Sigmoid colon (tissue), 7 donors: ENCODE results near the gene ZNF593OS. TPM values are rescaled to one million over a fixed set of nuclear protein-coding genes. Genes with fewer than 3 reads are reported as not detected.

Experiments
- DNase-seq: peaks from one replicate; pipeline ENCODE4 v3.0.0-alpha.2; 2019
- H3K27ac ChIP-seq, 4 donors: fragments of 200-600 bp; sonication (generic); one replicate each; pipeline ENCODE4 v1.5.1; 2016 to 2019; ENCODE audit warnings: mild to moderate bottlenecking in 1 of 4
- H3K27me3 ChIP-seq, 3 donors: fragments of 200-600 bp; sonication (generic); one replicate each; pipeline ENCODE4 v1.5.1; 2019; ENCODE audit warnings: mild to moderate bottlenecking in 1 of 3
- H3K36me3 ChIP-seq, 4 donors: fragments of 200-600 bp; sonication (generic); one replicate each; pipeline ENCODE4 v1.5.1; 2016 to 2019
- H3K4me1 ChIP-seq, 4 donors: fragments of 200-600 bp; sonication (generic); one replicate each; pipeline ENCODE4 v1.5.1; 2017 to 2019
- H3K4me3 ChIP-seq, 4 donors: fragments of 200-600 bp; sonication (generic); one replicate each; pipeline ENCODE4 v1.5.1; 2017 to 2019; ENCODE audit warnings: mild to moderate bottlenecking in 2 of 4, moderate library complexity in 1 of 4
- H3K9me3 ChIP-seq, 4 donors: fragments of 200-600 bp in 3 of 4; sonication (generic) in 3 of 4; one replicate each; pipeline versions ENCODE4 v1.5.1 to v1.6.1; 2013 to 2019
- CTCF ChIP-seq, 4 experiments: fragments of 450-650 bp in 3 of 4; fragments of 200-600 bp in 1 of 4; IDR thresholded peaks; one replicate each; pipeline ENCODE4 v1.5.1; 2016 to 2019; ENCODE audit warnings: antibody characterized with exemption in 4 of 4, mild to moderate bottlenecking in 3 of 4, moderate library complexity in 2 of 4
- EP300 ChIP-seq, 4 donors: sonication (generic); formaldehyde crosslinking; IDR thresholded peaks; one replicate each; pipeline ENCODE4 v1.6.1; 2017; ENCODE audit warnings: antibody characterized with exemption in 4 of 4
- POLR2A ChIP-seq, 2 donors: fragments of 450-650 bp; IDR thresholded peaks; one replicate each; pipeline ENCODE4 v1.6.1; 2016; ENCODE audit warnings: antibody characterized with exemption in 2 of 2, mild to moderate bottlenecking in 2 of 2, moderate library complexity in 2 of 2
- POLR2AphosphoS5 ChIP-seq, 4 donors: sonication (generic); formaldehyde crosslinking; IDR thresholded peaks; one replicate each; pipeline ENCODE4 v1.6.1; 2017; ENCODE audit warnings: antibody characterized with exemption in 4 of 4
- WGBS, 2 donors: extraction: QIAGEN DNeasy Blood & Tissue Kit; methylation state at CpG; one replicate each; pipeline ENCODE4 v1.1.7; 2013; 5-methylcytosine and 5-hydroxymethylcytosine counted together
- intact Hi-C: fragments of 100-400 bp; cut with DNase I; formaldehyde crosslinking; loops from one replicate; pipeline ENCODE4 v1.15.1; 2023
- polyA plus RNA-seq, 3 donors: library from polyadenylated mRNA; stranded (reverse); fragments of 200-250 nt; gene quantifications; one replicate each; pipeline ENCODE4 v1.2.3, GENCODE V29; 2013
- total RNA-seq, 4 donors: library from RNA; depleted of rRNA; stranded (reverse); fragments of >200 nt; gene quantifications; one replicate each; pipeline ENCODE4 v1.1.0, GENCODE V29; 2016
- donor health status: healthy with polysubstance abuse.
- donor health status: Bipolar disorder and iron deficiency.
- donor health status: healthy.

The ZNF593OS gene
- total and polyA plus RNA-seq, 7 donors = 0.13 TPM; not detected in 6

GRCh38 chr1:26160527-26161414 is 10.9 kb downstream of the ZNF593OS start:
- no peaks in the 10 kb centered on the region for H3K9me3 ChIP-seq
- TF ChIP-seq POLR2AphosphoS5 (IDR thresholded peaks at IDR 0.05) (no peak), EP300 (IDR thresholded peaks at IDR 0.05) (no peak), POLR2A (IDR thresholded peaks at IDR 0.05) (no peak)
- H3K4me3 ChIP-seq = peak overlapping the region; percentile 29 to 59 (median 54)
- 54 to 65% methylated on average over 18 of the region's 18 CpGs for WGBS, 2 donors
- H3K27me3 ChIP-seq = peaks cover 7 to 24% (median 16%) of the 10 kb centered on the region in 3 donors
- H3K4me1 ChIP-seq = peaks cover 0 to 28% (median 19%) of the 10 kb centered on the region in 4 donors
- intact Hi-C loops = loop anchor here (5.0 to 10.0 kb wide), 2 partner anchors 123 to 164 kb away; no protein-coding TSS in a partner anchor
- no peak for DNase-seq
- H3K36me3 ChIP-seq = no peaks in the 10 kb centered on the region
- H3K27ac ChIP-seq = peak overlapping the region in 3 of 4 donors; percentile 45 to 68 (median 55)

- peaks cover 0 to 28% (median 19%) of the 10 kb centered on the region in 4 donors for H3K4me1 ChIP-seq
- WGBS, 2 donors = 67 to 77% methylated on average over 4 of the region's 4 CpGs
- intact Hi-C loops = loop anchor here (5.0 to 10.0 kb wide), 2 partner anchors 122 to 165 kb away; no protein-coding TSS in a partner anchor
- TF ChIP-seq POLR2AphosphoS5 (IDR thresholded peaks at IDR 0.05) (no peak), EP300 (IDR thresholded peaks at IDR 0.05) (no peak), CTCF (IDR thresholded peaks at IDR 0.05) (no peak), POLR2A (IDR thresholded peaks at IDR 0.05) (no peak)
- H3K36me3 ChIP-seq = no peaks in the 10 kb centered on the region
- peaks cover 7 to 30% (median 16%) of the 10 kb centered on the region in 3 donors for H3K27me3 ChIP-seq
- no peaks in the 10 kb centered on the region for H3K9me3 ChIP-seq
- H3K4me3 ChIP-seq = peak overlapping the region in 3 of 4 donors; percentile 14 to 59 (median 54)
- peak overlapping the region in 2 of 4 donors; percentile 17 to 45 for H3K27ac ChIP-seq
- no peak for DNase-seq
Observed at GRCh38 chr1:26159743-26160039, 11.9 kb downstream of the ZNF593OS start.

GRCh38 chr1:26158908-26159742 is 12.5 kb downstream of the ZNF593OS start, which contains the start of gene FAM110D:
Gene FAM110D, plus strand, starts transcription at chr1:26159079. Its CDS starts 2,213 bp downstream, at chr1:26161292.
- intact Hi-C loops = no loop called here
- Histone ChIP-seq H3K27ac (peak within 1 kb of the TSS in 3 of 4 donors; percentile 17 to 45 (median 18)), H3K36me3 (no peaks in the 10 kb centered on the region), H3K4me3 (peak within 1 kb of the TSS in 3 of 4 donors; percentile 14 to 59 (median 54)), H3K4me1 (peaks cover 0 to 22% (median 17%) of the 10 kb centered on the region in 4 donors), H3K9me3 (no peaks in the 10 kb centered on the region), H3K27me3 (peaks cover 7 to 30% (median 16%) of the 10 kb centered on the region in 3 donors)
- peak in 1 of 4 donors; percentile 31 for TF ChIP-seq POLR2AphosphoS5 (IDR thresholded peaks at IDR 0.05)
- TF ChIP-seq EP300 (IDR thresholded peaks at IDR 0.05) = no peak
- 67 to 71% methylated on average over 6 of the region's 6 CpGs for WGBS, 2 donors
- peak; percentile 49 for DNase-seq

- 89 to 90% methylated on average over 5 of the region's 5 CpGs for WGBS, 2 donors
- Histone ChIP-seq H3K4me1 (peaks cover 0 to 17% (median 12%) of the 10 kb centered on the region in 4 donors), H3K9me3 (no peaks in the 10 kb centered on the region), H3K4me3 (peak overlapping the region in 2 of 4 donors; percentile 14 to 54), H3K27me3 (peaks cover 7 to 30% (median 16%) of the 10 kb centered on the region in 3 donors), H3K36me3 (no peaks in the 10 kb centered on the region), H3K27ac (peak overlapping the region in 2 of 4 donors; percentile 7 to 45)
- TF ChIP-seq POLR2A (IDR thresholded peaks at IDR 0.05) (no peak), EP300 (IDR thresholded peaks at IDR 0.05) (no peak), CTCF (IDR thresholded peaks at IDR 0.05) (no peak), POLR2AphosphoS5 (IDR thresholded peaks at IDR 0.05) (no peak)
- peak; percentile 37 for DNase-seq
- intact Hi-C loops = no loop called here
Observed at GRCh38 chr1:26158271-26158907, 13.2 kb downstream of the ZNF593OS start.
